GM12874 (cell line): Measurements from ENCODE around the gene LMNB1.
A peak's percentile ranks its signal among the peaks of the same experiment; 100 is the strongest.

ENCODE experiments used
- CTCF ChIP-seq: IDR thresholded peaks from 2 replicates; pipeline ENCODE4 v1.5.1; 2011; ENCODE audit warnings: low read depth, mild to moderate bottlenecking, control low read depth, low read length, moderate library complexity; ENCODE audit not compliant: insufficient read depth

The LMNB1 gene

DNA sequence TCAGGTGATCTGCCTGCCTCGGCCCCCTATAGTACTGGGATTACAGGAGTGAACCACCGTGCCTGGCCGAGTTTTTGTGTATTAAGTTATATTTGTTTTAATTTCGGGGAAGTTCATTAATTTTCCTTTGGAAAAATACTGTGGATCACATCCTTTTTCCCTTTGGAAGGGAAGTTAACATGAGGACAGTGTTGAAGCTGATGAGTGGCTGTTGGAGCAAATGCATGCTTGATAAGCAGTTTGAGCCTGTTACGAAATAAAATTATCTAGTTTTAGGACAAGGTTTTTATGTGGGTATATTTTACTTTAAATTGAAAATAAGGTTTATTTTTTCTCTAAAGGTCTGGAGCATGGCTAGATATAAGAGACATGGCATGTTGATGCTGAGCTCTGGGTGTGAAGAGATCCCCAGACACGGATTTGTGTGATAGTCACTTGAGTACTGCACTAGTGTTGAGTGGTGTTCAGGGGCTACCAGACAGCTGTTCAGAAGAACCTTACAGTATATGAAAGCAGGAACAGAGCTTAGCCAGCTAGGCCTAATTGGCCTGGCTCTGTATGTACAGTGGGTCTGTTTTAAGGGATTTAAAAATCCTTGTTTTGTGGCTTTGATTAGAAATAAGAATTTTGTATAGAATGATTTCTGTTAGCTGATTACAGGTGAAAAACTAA lies 17.4 kb downstream of the LMNB1 start:
- no peak for TF ChIP-seq CTCF

GRCh38 chr5:126799780-126800179 lies 22.8 kb downstream of the LMNB1 start:
- no peak for TF ChIP-seq CTCF

GRCh38 chr5:126801174-126801991 lies 24.4 kb downstream of the LMNB1 start:
- TF ChIP-seq CTCF, result no peak

DNA sequence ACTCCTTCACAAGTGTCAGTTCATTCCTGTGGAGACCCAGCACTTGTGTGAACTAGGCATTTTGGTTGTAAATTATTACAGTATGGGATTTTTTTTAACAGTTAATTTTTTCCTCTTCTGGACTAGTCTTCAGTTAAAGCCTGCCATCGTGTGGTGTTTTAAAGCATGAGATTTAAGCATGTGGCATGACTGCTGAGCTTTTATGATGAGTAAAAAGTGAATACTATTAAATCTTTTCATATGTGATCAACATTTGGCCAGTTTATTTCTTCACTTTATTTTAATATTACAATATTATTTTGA lies 25.0 kb downstream of the LMNB1 start:
- TF ChIP-seq CTCF, result no peak

GRCh38 chr5:126805063-126805462 lies 28.1 kb downstream of the LMNB1 start:
- TF ChIP-seq CTCF, result no peak

GRCh38 chr5:126808521-126808988 lies 31.6 kb downstream of the LMNB1 start:
- TF ChIP-seq CTCF, result peak; percentile 30; the same call in 1 of the 2 replicates

- TF ChIP-seq CTCF, result no peak
Observed at GRCh38 chr5:126809916-126810315, 33.0 kb downstream of the LMNB1 start.
